Gastrocnemius medialis (tissue), 4 donors: ENCODE results near the gene CIB4. TPM values are rescaled to one million over a fixed set of nuclear protein-coding genes. Genes with fewer than 3 reads are reported as not detected.

Source experiments
- ATAC-seq, 2 donors: fragments of 150-250 bp; one replicate each; pipeline ENCODE4 v1.9.1; 2016
- DNase-seq, 2 donors: peaks; one replicate each; pipeline ENCODE4 v3.0.0-alpha.2; 2019
- H3K27ac ChIP-seq, 4 donors: fragments of 200-600 bp; sonication (generic); 1 replicate in 1 of 4; 2 replicates in 3 of 4; pipeline ENCODE4 v1.5.1; 2016 to 2018; ENCODE audit warnings: mild to moderate bottlenecking in 2 of 4, moderate library complexity in 1 of 4
- H3K27me3 ChIP-seq, 3 donors: fragments of 200-600 bp; sonication (generic) in 2 of 3; 1 replicate in 1 of 3; 2 replicates in 2 of 3; pipeline versions ENCODE4 v1.5.1 to v1.6.0; 2016 to 2019; ENCODE audit warnings: mild to moderate bottlenecking in 1 of 3, moderate library complexity in 1 of 3
- H3K36me3 ChIP-seq, 2 donors: fragments of 200-600 bp; sonication (generic) in 1 of 2; one replicate each; pipeline ENCODE4 v1.5.1; 2017 to 2018
- H3K4me1 ChIP-seq, 2 donors: fragments of 200-600 bp; sonication (generic) in 1 of 2; one replicate each; pipeline ENCODE4 v1.5.1; 2016 to 2017; ENCODE audit warnings: mild to moderate bottlenecking in 2 of 2
- H3K4me3 ChIP-seq, 4 donors: fragments of 200-600 bp; sonication (generic) in 3 of 4; 1 replicate in 1 of 4; 2 replicates in 3 of 4; pipeline ENCODE4 v1.5.1; 2016 to 2019; ENCODE audit warnings: mild to moderate bottlenecking in 2 of 4
- H3K9me3 ChIP-seq, 3 donors: fragments of 200-600 bp; sonication (generic) in 2 of 3; 1 replicate in 1 of 3; 2 replicates in 2 of 3; pipeline ENCODE4 v1.5.1; 2016 to 2019
- POLR2A ChIP-seq, 2 donors: fragments of 450-650 bp; IDR thresholded peaks; one replicate each; pipeline ENCODE4 v1.6.1; 2017; ENCODE audit warnings: antibody characterized with exemption in 2 of 2, mild to moderate bottlenecking in 2 of 2, moderate library complexity in 2 of 2
- in situ Hi-C, 4 donors: fragments of 200-750 bp; cut with MboI; loops; one replicate each; pipeline versions ENCODE4 v1.15.0 to v1.8.0; 2017; ENCODE audit warnings: low sequenced_read_pairs in 4 of 4
- intact Hi-C: fragments of 100-400 bp; cut with DNase I; formaldehyde crosslinking; loops from one replicate; pipeline ENCODE4 v1.15.1; 2023; ENCODE audit warnings: low total_unique reads
- total RNA-seq, 4 donors: library from RNA; depleted of rRNA; stranded (reverse); fragments of >200 nt; gene quantifications; one replicate each; pipeline versions ENCODE4 v1.1.0 to v1.2.3, GENCODE V29; 2016
- TF ChIP-seq, protein P1 (sequence below), 5 experiments: fragments of 450-650 bp in 3 of 5; fragments of 200-600 bp in 2 of 5; sonication (generic) in 2 of 5; IDR thresholded peaks in 4 of 5; conservative IDR thresholded peaks in 1 of 5; 1 replicate in 4 of 5; 2 replicates in 1 of 5; pipeline ENCODE4 v1.5.1; 2016 to 2019; ENCODE audit warnings: antibody characterized with exemption in 5 of 5, mild to moderate bottlenecking in 3 of 5, moderate library complexity in 3 of 5

Gene CIB4
- total RNA-seq, 4 donors from 2014 or later = not detected

- DNase-seq = no peak
Observed at GRCh38 chr2:26587994-26588393, 53.2 kb downstream of the CIB4 start.

GRCh38 chr2:26585966-26586365 is 55.2 kb downstream of the CIB4 start:
- intact Hi-C loops = no loop called here
- DNase-seq = no peak

More at GRCh38 chr2:26587994-26588393, 53.2 kb downstream of the CIB4 start:
- Histone ChIP-seq H3K27ac (no peak overlapping the region), H3K9me3 (no peaks in the 10 kb centered on the region), H3K36me3 (no peaks in the 10 kb centered on the region), H3K27me3 (peaks cover 0 to 25% (median 3%) of the 10 kb centered on the region in 3 donors), H3K4me1 (no peaks in the 10 kb centered on the region), H3K4me3 (no peak overlapping the region)
- no peak for ATAC-seq
- TF ChIP-seq POLR2A (IDR thresholded peaks at IDR 0.05) = no peak
- TF ChIP-seq, protein P1, sequence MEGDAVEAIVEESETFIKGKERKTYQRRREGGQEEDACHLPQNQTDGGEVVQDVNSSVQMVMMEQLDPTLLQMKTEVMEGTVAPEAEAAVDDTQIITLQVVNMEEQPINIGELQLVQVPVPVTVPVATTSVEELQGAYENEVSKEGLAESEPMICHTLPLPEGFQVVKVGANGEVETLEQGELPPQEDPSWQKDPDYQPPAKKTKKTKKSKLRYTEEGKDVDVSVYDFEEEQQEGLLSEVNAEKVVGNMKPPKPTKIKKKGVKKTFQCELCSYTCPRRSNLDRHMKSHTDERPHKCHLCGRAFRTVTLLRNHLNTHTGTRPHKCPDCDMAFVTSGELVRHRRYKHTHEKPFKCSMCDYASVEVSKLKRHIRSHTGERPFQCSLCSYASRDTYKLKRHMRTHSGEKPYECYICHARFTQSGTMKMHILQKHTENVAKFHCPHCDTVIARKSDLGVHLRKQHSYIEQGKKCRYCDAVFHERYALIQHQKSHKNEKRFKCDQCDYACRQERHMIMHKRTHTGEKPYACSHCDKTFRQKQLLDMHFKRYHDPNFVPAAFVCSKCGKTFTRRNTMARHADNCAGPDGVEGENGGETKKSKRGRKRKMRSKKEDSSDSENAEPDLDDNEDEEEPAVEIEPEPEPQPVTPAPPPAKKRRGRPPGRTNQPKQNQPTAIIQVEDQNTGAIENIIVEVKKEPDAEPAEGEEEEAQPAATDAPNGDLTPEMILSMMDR (IDR thresholded peaks at IDR 0.05 in 4 of 5, conservative IDR thresholded peaks at IDR 0.05 in 1 of 5) = no peak
- in situ Hi-C loops (no loop called here), intact Hi-C loops (no loop called here)

DNA sequence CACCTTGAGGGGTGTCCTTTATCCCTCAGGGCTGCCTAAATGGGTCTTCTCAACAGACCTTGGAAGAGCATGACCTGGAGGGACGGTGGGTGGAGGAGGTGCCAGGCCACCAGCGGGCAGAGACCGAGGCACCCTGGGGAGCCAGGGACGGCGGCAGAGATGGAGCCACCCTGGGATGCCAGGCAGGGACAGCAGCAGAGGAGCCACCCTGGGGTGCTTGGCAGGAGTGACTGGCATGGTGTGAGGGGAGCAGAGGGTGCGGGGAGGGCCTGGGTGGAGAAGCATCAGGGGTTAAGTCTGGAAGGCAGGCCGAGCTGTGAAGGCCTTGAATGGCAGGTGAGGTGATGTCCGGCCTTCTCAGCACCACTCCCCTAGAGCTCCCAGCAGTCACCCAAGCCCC is 56.1 kb downstream of the CIB4 start:
- Histone ChIP-seq H3K4me1 (no peaks in the 10 kb centered on the region), H3K9me3 (no peaks in the 10 kb centered on the region), H3K27me3 (peaks cover 0 to 25% (median 3%) of the 10 kb centered on the region in 3 donors), H3K4me3 (no peak overlapping the region), H3K36me3 (no peaks in the 10 kb centered on the region), H3K27ac (no peak overlapping the region)
- intact Hi-C loops (no loop called here), in situ Hi-C loops (no loop called here)
- TF ChIP-seq POLR2A (IDR thresholded peaks at IDR 0.05) = no peak
- TF ChIP-seq, protein P1 (IDR thresholded peaks at IDR 0.05 in 4 of 5, conservative IDR thresholded peaks at IDR 0.05 in 1 of 5) = no peak
- DNase-seq (no peak), ATAC-seq (no peak)

More at GRCh38 chr2:26585966-26586365, 55.2 kb downstream of the CIB4 start:
- Histone ChIP-seq H3K27ac (no peak overlapping the region), H3K4me1 (no peaks in the 10 kb centered on the region), H3K9me3 (no peaks in the 10 kb centered on the region), H3K27me3 (peaks cover 0 to 25% (median 3%) of the 10 kb centered on the region in 3 donors), H3K36me3 (no peaks in the 10 kb centered on the region), H3K4me3 (no peak overlapping the region)
- in situ Hi-C loops = no loop called here
- TF ChIP-seq, protein P1 (IDR thresholded peaks at IDR 0.05 in 4 of 5, conservative IDR thresholded peaks at IDR 0.05 in 1 of 5) = no peak
- TF ChIP-seq POLR2A (IDR thresholded peaks at IDR 0.05) = no peak
- no peak for ATAC-seq

GRCh38 chr2:26584656-26585055 is 56.5 kb downstream of the CIB4 start:
- peaks cover 0 to 25% (median 3%) of the 10 kb centered on the region in 3 donors for H3K27me3 ChIP-seq
- intact Hi-C loops = no loop called here
- ATAC-seq = no peak

More at GRCh38 chr2:26584656-26585055, 56.5 kb downstream of the CIB4 start:
- Histone ChIP-seq H3K9me3 (no peaks in the 10 kb centered on the region), H3K27ac (no peak overlapping the region), H3K4me1 (no peaks in the 10 kb centered on the region), H3K36me3 (no peaks in the 10 kb centered on the region), H3K4me3 (no peak overlapping the region)
- DNase-seq = no peak
- in situ Hi-C loops = no loop called here
- TF ChIP-seq, protein P1 (IDR thresholded peaks at IDR 0.05 in 4 of 5, conservative IDR thresholded peaks at IDR 0.05 in 1 of 5) = no peak
